HCT116 (cell line): Measurements from ENCODE around the gene SCN8A. TPM values are rescaled to one million over a fixed set of nuclear protein-coding genes. Genes with fewer than 3 reads are reported as not detected.

ENCODE experiments used
- ATAC-seq: fragments of 200-7000 bp; cut with Tn5 transposase; 2 replicates; pipeline ENCODE4 v1.9.1; 2020; ENCODE audit warnings: mild to moderate bottlenecking, moderate library complexity
- BruUV-seq: library from RNA; stranded (reverse); fragments of 400-500 nt; replicated peaks from 2 replicates; lab custom pipeline; 2021; lab: Mats Ljungman, UMichigan
- CTCF ChIA-PET: fragments of 300-600 bp; sonication (Branson Sonifier 250); formaldehyde crosslinking; loops from one replicate; lab custom pipeline; 2021; ENCODE audit warnings: antibody characterized with exemption; lab: Charles Lee
- POLR2A ChIA-PET: fragments of 300-600, 350-600 bp; sonication (Branson Sonifier 250); formaldehyde crosslinking; loops from one replicate; lab custom pipeline; 2021; ENCODE audit warnings: antibody characterized with exemption; lab: Charles Lee
- RAD21 ChIA-PET, 2 experiments: fragments of 300-600 bp; sonication (Branson Sonifier 250); formaldehyde crosslinking; loops; one replicate each; lab custom pipeline; 2023; ENCODE audit warnings: low total read pairs in 2 of 2; ENCODE audit not compliant: uncharacterized antibody in 2 of 2, unreplicated experiment in 2 of 2, low non-redundant PET in 1 of 2; lab: Charles Lee
- DNase-seq: peaks from one replicate; pipeline ENCODE4 v3.0.0-alpha.2; 2010; ENCODE audit warnings: low read depth, low spot score
- H2AFZ ChIP-seq: fragments of 200-600 bp; shearing (Covaris generic), sonication (generic); 2 replicates; pipeline ENCODE4 v1.6.1; 2017; ENCODE audit warnings: low read depth, mixed run types, mixed read lengths, antibody characterized with exemption, low read length; ENCODE audit not compliant: poor library complexity, severe bottlenecking
- H3K27ac ChIP-seq: 2 replicates; pipeline ENCODE4 v1.5.1; 2012; ENCODE audit warnings: low read depth, low read length
- H3K27me3 ChIP-seq: fragments of 200-600 bp; sonication (generic); 2 replicates; pipeline ENCODE4 v1.6.1; 2016; ENCODE audit warnings: mixed run types, low read length, mixed read lengths; ENCODE audit not compliant: insufficient read depth
- H3K36me3 ChIP-seq, 2 experiments: fragments of 200-500 bp in 1 of 2; fragments of 200-600 bp in 1 of 2; sonication (Bioruptor generic) in 1 of 2; sonication (generic) in 1 of 2; 2 replicates each; pipeline versions ENCODE4 v1.5.1 to v1.6.1; 2014 to 2016; ENCODE audit warnings: low read length in 2 of 2, inconsistent platforms in 1 of 2, mixed read lengths in 1 of 2, mixed run types in 1 of 2; ENCODE audit not compliant: insufficient read depth in 2 of 2, control insufficient read depth in 1 of 2
- H3K4me1 ChIP-seq, 2 experiments: fragments of 200-600 bp in 1 of 2; sonication (generic) in 1 of 2; 2 replicates each; pipeline versions ENCODE4 v1.5.1 to v1.6.1; 2012 to 2017; ENCODE audit warnings: low read length in 2 of 2, inconsistent platforms in 1 of 2, mild to moderate bottlenecking in 1 of 2, mixed read lengths in 1 of 2, mixed run types in 1 of 2, moderate library complexity in 1 of 2; ENCODE audit not compliant: insufficient read depth in 2 of 2, control insufficient read depth in 1 of 2
- H3K4me2 ChIP-seq: fragments of 200-600 bp; sonication (generic); 2 replicates; pipeline ENCODE4 v1.6.1; 2017; ENCODE audit warnings: mixed run types, low read length, mixed read lengths
- H3K4me3 ChIP-seq, 2 experiments: fragments of 200-600 bp in 1 of 2; sonication (generic) in 1 of 2; replicated peaks in 1 of 2; 2 replicates each; pipeline ENCODE4 v1.5.1; 2011 to 2016; ENCODE audit warnings: low read length in 2 of 2, control low read depth in 1 of 2, low read depth in 1 of 2, mild to moderate bottlenecking in 1 of 2, mixed read lengths in 1 of 2, mixed run types in 1 of 2
- H3K79me2 ChIP-seq: fragments of 200-600 bp; sonication (generic); 2 replicates; pipeline ENCODE4 v1.6.1; 2017; ENCODE audit warnings: mild to moderate bottlenecking, mixed run types, low read length, moderate library complexity, mixed read lengths; ENCODE audit not compliant: insufficient read depth
- H3K9ac ChIP-seq: fragments of 200-600 bp; sonication (generic); 2 replicates; pipeline ENCODE4 v1.6.1; 2016; ENCODE audit warnings: low read length, mixed read lengths
- H3K9me2 ChIP-seq: fragments of 200-600 bp; sonication (generic), shearing (Covaris generic); 2 replicates; pipeline ENCODE4 v1.6.1; 2017; ENCODE audit warnings: mixed run types, mild to moderate bottlenecking, moderate library complexity; ENCODE audit not compliant: insufficient read depth
- H3K9me3 ChIP-seq, 2 experiments: fragments of 200-500 bp in 1 of 2; fragments of 200-600 bp in 1 of 2; sonication (Bioruptor generic) in 1 of 2; sonication (generic) in 1 of 2; 2 replicates each; pipeline ENCODE4 v1.6.1; 2014 to 2017; ENCODE audit warnings: low read length in 2 of 2, mixed read lengths in 2 of 2, inconsistent platforms in 1 of 2, low read depth in 1 of 2, mild to moderate bottlenecking in 1 of 2, mixed run types in 1 of 2, moderate library complexity in 1 of 2; ENCODE audit not compliant: control insufficient read depth in 1 of 2, insufficient read depth in 1 of 2
- H4K20me1 ChIP-seq: fragments of 200-600 bp; sonication (generic), shearing (Covaris generic); 2 replicates; pipeline ENCODE4 v1.6.1; 2017; ENCODE audit warnings: mixed run types, mild to moderate bottlenecking, moderate library complexity; ENCODE audit not compliant: insufficient read depth
- CEBPB ChIP-seq: IDR thresholded peaks from 2 replicates; pipeline ENCODE4 v1.6.1; 2012; ENCODE audit warnings: low read depth
- POLR2A ChIP-seq: IDR thresholded peaks from 2 replicates; pipeline ENCODE4 v1.7.0; 2011; ENCODE audit warnings: borderline replicate concordance; ENCODE audit not compliant: insufficient read depth, insufficient read length; ENCODE audit errors: extremely low read depth
- POLR2AphosphoS5 ChIP-seq: IDR thresholded peaks from 2 replicates; pipeline ENCODE4 v1.6.1; 2011; ENCODE audit warnings: mild to moderate bottlenecking, low read depth, low read length, moderate library complexity
- RAD21 ChIP-seq: IDR thresholded peaks from 2 replicates; pipeline ENCODE4 v1.6.1; 2012; ENCODE audit warnings: low read depth, mild to moderate bottlenecking
- SIN3A ChIP-seq: IDR thresholded peaks from 2 replicates; pipeline ENCODE4 v1.6.1; 2012; ENCODE audit warnings: low read depth
- SRF ChIP-seq: IDR thresholded peaks from 2 replicates; pipeline ENCODE4 v1.6.1; 2012; ENCODE audit warnings: low read depth
- YY1 ChIP-seq: IDR thresholded peaks from 2 replicates; pipeline ENCODE4 v1.6.1; 2011; ENCODE audit warnings: low read length, low read depth, moderate library complexity, mild to moderate bottlenecking; ENCODE audit not compliant: insufficient replicate concordance; ENCODE audit errors: extremely low read depth
- ZNF274 ChIP-seq: fragments of 200-500 bp; sonication (Bioruptor generic); IDR thresholded peaks from 2 replicates; pipeline ENCODE4 v1.6.1; 2014; ENCODE audit warnings: mild to moderate bottlenecking, low read depth, low read length, inconsistent platforms
- intact Hi-C: fragments of 100-400 bp; cut with micrococcal nuclease; formaldehyde crosslinking; loops from 2 replicates; pipeline ENCODE4 v1.10.0; 2022
- total RNA-seq: library from RNA; stranded (reverse); gene quantifications from one replicate; pipeline ENCODE4 v1.2.1, GENCODE V29; 2021; ENCODE audit not compliant: unreplicated experiment
- TF ChIP-seq, protein P1 (sequence below): IDR thresholded peaks from 2 replicates; pipeline ENCODE4 v1.6.1; 2012; ENCODE audit warnings: low read depth
- TF ChIP-seq, protein P2 (sequence below), 3 experiments: fragments of 200-600 bp in 1 of 3; sonication (generic) in 1 of 3; IDR thresholded peaks in 2 of 3; conservative IDR thresholded peaks in 1 of 3; 2 replicates each; pipeline ENCODE4 v1.5.1; 2012 to 2017; ENCODE audit warnings: low read depth in 2 of 3, low read length in 2 of 3, antibody characterized with exemption in 1 of 3, borderline replicate concordance in 1 of 3, control low read depth in 1 of 3, mild to moderate bottlenecking in 1 of 3, mixed read lengths in 1 of 3, mixed run types in 1 of 3, moderate library complexity in 1 of 3; ENCODE audit not compliant: insufficient read depth in 1 of 3

Gene SCN8A
- total RNA-seq, 1 experiment from 2014 or later = 7.1 TPM

DNA sequence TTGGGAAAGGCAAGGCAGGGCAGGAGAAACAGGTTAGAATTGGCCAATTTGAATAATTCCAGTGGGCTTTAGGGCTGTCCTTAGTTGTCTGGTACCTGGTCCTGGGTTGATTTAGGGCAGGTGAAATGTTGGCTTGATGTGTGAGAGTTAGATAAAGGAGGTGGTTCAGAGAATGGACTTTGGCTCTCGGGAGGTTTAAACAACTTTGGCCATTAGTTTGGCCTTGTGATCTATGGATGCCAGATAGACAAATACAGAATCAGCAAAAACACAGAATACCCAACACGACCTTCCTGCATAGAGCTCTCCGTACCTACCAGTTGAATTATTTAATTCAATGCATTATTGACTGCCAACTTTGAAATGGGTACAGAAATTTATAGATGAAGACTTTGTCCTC is 35.1 kb downstream of the SCN8A start:
- H3K79me2 ChIP-seq = no peaks in the 10 kb centered on the region
- peaks cover 6 to 15% of the 10 kb centered on the region in 2 experiments for H3K4me1 ChIP-seq
- no peak overlapping the region for H3K9ac ChIP-seq
- no peaks in the 10 kb centered on the region for H3K9me3 ChIP-seq
- ChIA-PET CTCF (no interaction called here), POLR2A (no interaction called here), RAD21 (no interaction called here)
- no peak overlapping the region for H3K4me3 ChIP-seq
- BruUV-seq = no TSS peak
- no peaks in the 10 kb centered on the region for H3K9me2 ChIP-seq
- no peak for ATAC-seq
- H3K4me2 ChIP-seq = no peak overlapping the region
- H3K36me3 ChIP-seq = no peaks in the 10 kb centered on the region
- intact Hi-C loops = no loop called here
- no peak overlapping the region for H3K27ac ChIP-seq
- no peak for DNase-seq
- H4K20me1 ChIP-seq = no peaks in the 10 kb centered on the region
- no peaks in the 10 kb centered on the region for H3K27me3 ChIP-seq
- TF ChIP-seq, protein P1, sequence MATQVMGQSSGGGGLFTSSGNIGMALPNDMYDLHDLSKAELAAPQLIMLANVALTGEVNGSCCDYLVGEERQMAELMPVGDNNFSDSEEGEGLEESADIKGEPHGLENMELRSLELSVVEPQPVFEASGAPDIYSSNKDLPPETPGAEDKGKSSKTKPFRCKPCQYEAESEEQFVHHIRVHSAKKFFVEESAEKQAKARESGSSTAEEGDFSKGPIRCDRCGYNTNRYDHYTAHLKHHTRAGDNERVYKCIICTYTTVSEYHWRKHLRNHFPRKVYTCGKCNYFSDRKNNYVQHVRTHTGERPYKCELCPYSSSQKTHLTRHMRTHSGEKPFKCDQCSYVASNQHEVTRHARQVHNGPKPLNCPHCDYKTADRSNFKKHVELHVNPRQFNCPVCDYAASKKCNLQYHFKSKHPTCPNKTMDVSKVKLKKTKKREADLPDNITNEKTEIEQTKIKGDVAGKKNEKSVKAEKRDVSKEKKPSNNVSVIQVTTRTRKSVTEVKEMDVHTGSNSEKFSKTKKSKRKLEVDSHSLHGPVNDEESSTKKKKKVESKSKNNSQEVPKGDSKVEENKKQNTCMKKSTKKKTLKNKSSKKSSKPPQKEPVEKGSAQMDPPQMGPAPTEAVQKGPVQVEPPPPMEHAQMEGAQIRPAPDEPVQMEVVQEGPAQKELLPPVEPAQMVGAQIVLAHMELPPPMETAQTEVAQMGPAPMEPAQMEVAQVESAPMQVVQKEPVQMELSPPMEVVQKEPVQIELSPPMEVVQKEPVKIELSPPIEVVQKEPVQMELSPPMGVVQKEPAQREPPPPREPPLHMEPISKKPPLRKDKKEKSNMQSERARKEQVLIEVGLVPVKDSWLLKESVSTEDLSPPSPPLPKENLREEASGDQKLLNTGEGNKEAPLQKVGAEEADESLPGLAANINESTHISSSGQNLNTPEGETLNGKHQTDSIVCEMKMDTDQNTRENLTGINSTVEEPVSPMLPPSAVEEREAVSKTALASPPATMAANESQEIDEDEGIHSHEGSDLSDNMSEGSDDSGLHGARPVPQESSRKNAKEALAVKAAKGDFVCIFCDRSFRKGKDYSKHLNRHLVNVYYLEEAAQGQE = no peak
- TF ChIP-seq, protein P2, sequence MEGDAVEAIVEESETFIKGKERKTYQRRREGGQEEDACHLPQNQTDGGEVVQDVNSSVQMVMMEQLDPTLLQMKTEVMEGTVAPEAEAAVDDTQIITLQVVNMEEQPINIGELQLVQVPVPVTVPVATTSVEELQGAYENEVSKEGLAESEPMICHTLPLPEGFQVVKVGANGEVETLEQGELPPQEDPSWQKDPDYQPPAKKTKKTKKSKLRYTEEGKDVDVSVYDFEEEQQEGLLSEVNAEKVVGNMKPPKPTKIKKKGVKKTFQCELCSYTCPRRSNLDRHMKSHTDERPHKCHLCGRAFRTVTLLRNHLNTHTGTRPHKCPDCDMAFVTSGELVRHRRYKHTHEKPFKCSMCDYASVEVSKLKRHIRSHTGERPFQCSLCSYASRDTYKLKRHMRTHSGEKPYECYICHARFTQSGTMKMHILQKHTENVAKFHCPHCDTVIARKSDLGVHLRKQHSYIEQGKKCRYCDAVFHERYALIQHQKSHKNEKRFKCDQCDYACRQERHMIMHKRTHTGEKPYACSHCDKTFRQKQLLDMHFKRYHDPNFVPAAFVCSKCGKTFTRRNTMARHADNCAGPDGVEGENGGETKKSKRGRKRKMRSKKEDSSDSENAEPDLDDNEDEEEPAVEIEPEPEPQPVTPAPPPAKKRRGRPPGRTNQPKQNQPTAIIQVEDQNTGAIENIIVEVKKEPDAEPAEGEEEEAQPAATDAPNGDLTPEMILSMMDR (IDR thresholded peaks at IDR 0.05 in 2 of 3, conservative IDR thresholded peaks at IDR 0.05 in 1 of 3; ENCODE audit: borderline replicate concordance in 1 of 3, insufficient read depth in 1 of 3, low read depth in 2 of 3, low read length in 2 of 3) = no peak
- no peak for TF ChIP-seq POLR2A
- no peak for TF ChIP-seq ZNF274
- TF ChIP-seq POLR2AphosphoS5 = no peak
- TF ChIP-seq SIN3A = no peak
- TF ChIP-seq YY1 = no peak
- TF ChIP-seq RAD21 = no peak
- no peak for TF ChIP-seq CEBPB
- no peak for TF ChIP-seq SRF
- H2AFZ ChIP-seq = no peak overlapping the region
